NOMO-1 treated with dmso at 0.1 percent for 144 hours (cell line): ENCODE data around the gene CD72.
"Not testable (repeated sequence)": the region's sequence is repeated elsewhere in the genome, so short reads cannot be mapped to it uniquely, and the experiment has no call there.

Source experiments
- DNase-seq: peaks from one replicate; lab custom pipeline; 2025; ENCODE audit not compliant: unreplicated experiment; lab: John Stamatoyannopoulos, UW

Gene CD72

GRCh38 chr9:35650341-35651158, 32.3 kb upstream of the CD72 start, which contains the start of gene SIT1:
Gene SIT1, minus strand, starts transcription at chr9:35650931. Its CDS starts 78 bp downstream, at chr9:35650853.
- DNase-seq: no peak

GRCh38 chr9:35649431-35650340, 31.5 kb upstream of the CD72 start:
- DNase-seq: peak; percentile 30

GRCh38 chr9:35646533-35647265, 28.5 kb upstream of the CD72 start:
- DNase-seq: peak; percentile 92

- no peak for DNase-seq
Observed at GRCh38 chr9:35646153-35646532, 27.9 kb upstream of the CD72 start.

GRCh38 chr9:35645736-35646135, 27.5 kb upstream of the CD72 start:
- DNase-seq: not testable (repeated sequence)

GRCh38 chr9:35643046-35643445, 24.8 kb upstream of the CD72 start:
- no peak for DNase-seq

GRCh38 chr9:35641478-35641877, 23.3 kb upstream of the CD72 start:
- DNase-seq: not testable (repeated sequence)

- not testable (repeated sequence) for DNase-seq
Observed at GRCh38 chr9:35640431-35640830, 22.2 kb upstream of the CD72 start.

GRCh38 chr9:35639631-35640030, 21.4 kb upstream of the CD72 start:
- no peak for DNase-seq

GRCh38 chr9:35639225-35639624, 21.0 kb upstream of the CD72 start:
- not testable (repeated sequence) for DNase-seq

GRCh38 chr9:35638751-35639150, 20.5 kb upstream of the CD72 start:
- DNase-seq: not testable (repeated sequence)

GRCh38 chr9:35637427-35637955, 19.3 kb upstream of the CD72 start:
- not testable (repeated sequence) for DNase-seq

GRCh38 chr9:35636877-35637246, 18.6 kb upstream of the CD72 start:
- DNase-seq: not testable (repeated sequence)

- no peak for DNase-seq
Observed at GRCh38 chr9:35636135-35636876, 18.1 kb upstream of the CD72 start.

GRCh38 chr9:35635730-35636129, 17.5 kb upstream of the CD72 start:
- no peak for DNase-seq

- DNase-seq: no peak
Observed at GRCh38 chr9:35629597-35629996, 11.4 kb upstream of the CD72 start.

- no peak for DNase-seq
Observed at GRCh38 chr9:35628389-35628991, 10.3 kb upstream of the CD72 start.

- no peak for DNase-seq
Observed at GRCh38 chr9:35627575-35627974, 9.4 kb upstream of the CD72 start.

- DNase-seq: no peak
Observed at GRCh38 chr9:35619800-35620158, 1.6 kb upstream of the CD72 start.
